Fibroblast of peridontal ligament (primary cell): ENCODE results near the gene KRT79.
"Not testable (repeated sequence)": the region's sequence is repeated elsewhere in the genome, so short reads cannot be mapped to it uniquely, and the experiment has no call there.

Experiments
- DNase-seq: peaks from one replicate; pipeline ENCODE4 v3.0.0-alpha.2; 2010; ENCODE audit errors: extremely low read depth

KRT79 gene

GRCh38 chr12:52833922-52834726, at the start of gene KRT79:
TSS of gene KRT79 (minus strand) at chr12:52834311. CDS start at chr12:52834260, 51 bp downstream.
- no peak for DNase-seq

GRCh38 chr12:52880499-52880898, 46.4 kb upstream of the KRT79 start:
- not testable (repeated sequence) for DNase-seq

- peak; percentile 89 for DNase-seq
Observed at GRCh38 chr12:52879394-52880351, 45.6 kb upstream of the KRT79 start.

- DNase-seq: no peak
Observed at GRCh38 chr12:52878507-52879393, 44.6 kb upstream of the KRT79 start.

- no peak for DNase-seq
Observed at GRCh38 chr12:52877242-52877641, 43.1 kb upstream of the KRT79 start.

GRCh38 chr12:52876372-52876771, 42.3 kb upstream of the KRT79 start:
- no peak for DNase-seq

- DNase-seq: no peak
Observed at GRCh38 chr12:52874573-52875435, 40.7 kb upstream of the KRT79 start.

GRCh38 chr12:52873832-52874572, 39.9 kb upstream of the KRT79 start:
- peak; percentile 82 for DNase-seq

GRCh38 chr12:52873513-52873831, 39.4 kb upstream of the KRT79 start:
- DNase-seq: no peak

GRCh38 chr12:52872644-52873389, 38.7 kb upstream of the KRT79 start:
- DNase-seq: no peak

- DNase-seq: peak; percentile 78
Observed at GRCh38 chr12:52871291-52872039, 37.4 kb upstream of the KRT79 start.

GRCh38 chr12:52870361-52871290, 36.5 kb upstream of the KRT79 start:
- DNase-seq: peak; percentile 8

- no peak for DNase-seq
Observed at GRCh38 chr12:52867642-52868041, 33.5 kb upstream of the KRT79 start.

- DNase-seq: no peak
Observed at GRCh38 chr12:52867152-52867551, 33.0 kb upstream of the KRT79 start.

- peak; percentile 66 for DNase-seq
Observed at GRCh38 chr12:52865090-52865944, 31.2 kb upstream of the KRT79 start.

- no peak for DNase-seq
Observed at GRCh38 chr12:52862023-52862422, 27.9 kb upstream of the KRT79 start.

- no peak for DNase-seq
Observed at GRCh38 chr12:52861511-52861910, 27.4 kb upstream of the KRT79 start.
